ENCODE measurements around the gene TRIM37.
"Not testable (repeated sequence)": the region's sequence is repeated elsewhere in the genome, so short reads cannot be mapped to it uniquely, and the experiment has no call there.

TRIM37 gene, protein sequence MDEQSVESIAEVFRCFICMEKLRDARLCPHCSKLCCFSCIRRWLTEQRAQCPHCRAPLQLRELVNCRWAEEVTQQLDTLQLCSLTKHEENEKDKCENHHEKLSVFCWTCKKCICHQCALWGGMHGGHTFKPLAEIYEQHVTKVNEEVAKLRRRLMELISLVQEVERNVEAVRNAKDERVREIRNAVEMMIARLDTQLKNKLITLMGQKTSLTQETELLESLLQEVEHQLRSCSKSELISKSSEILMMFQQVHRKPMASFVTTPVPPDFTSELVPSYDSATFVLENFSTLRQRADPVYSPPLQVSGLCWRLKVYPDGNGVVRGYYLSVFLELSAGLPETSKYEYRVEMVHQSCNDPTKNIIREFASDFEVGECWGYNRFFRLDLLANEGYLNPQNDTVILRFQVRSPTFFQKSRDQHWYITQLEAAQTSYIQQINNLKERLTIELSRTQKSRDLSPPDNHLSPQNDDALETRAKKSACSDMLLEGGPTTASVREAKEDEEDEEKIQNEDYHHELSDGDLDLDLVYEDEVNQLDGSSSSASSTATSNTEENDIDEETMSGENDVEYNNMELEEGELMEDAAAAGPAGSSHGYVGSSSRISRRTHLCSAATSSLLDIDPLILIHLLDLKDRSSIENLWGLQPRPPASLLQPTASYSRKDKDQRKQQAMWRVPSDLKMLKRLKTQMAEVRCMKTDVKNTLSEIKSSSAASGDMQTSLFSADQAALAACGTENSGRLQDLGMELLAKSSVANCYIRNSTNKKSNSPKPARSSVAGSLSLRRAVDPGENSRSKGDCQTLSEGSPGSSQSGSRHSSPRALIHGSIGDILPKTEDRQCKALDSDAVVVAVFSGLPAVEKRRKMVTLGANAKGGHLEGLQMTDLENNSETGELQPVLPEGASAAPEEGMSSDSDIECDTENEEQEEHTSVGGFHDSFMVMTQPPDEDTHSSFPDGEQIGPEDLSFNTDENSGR

DNA sequence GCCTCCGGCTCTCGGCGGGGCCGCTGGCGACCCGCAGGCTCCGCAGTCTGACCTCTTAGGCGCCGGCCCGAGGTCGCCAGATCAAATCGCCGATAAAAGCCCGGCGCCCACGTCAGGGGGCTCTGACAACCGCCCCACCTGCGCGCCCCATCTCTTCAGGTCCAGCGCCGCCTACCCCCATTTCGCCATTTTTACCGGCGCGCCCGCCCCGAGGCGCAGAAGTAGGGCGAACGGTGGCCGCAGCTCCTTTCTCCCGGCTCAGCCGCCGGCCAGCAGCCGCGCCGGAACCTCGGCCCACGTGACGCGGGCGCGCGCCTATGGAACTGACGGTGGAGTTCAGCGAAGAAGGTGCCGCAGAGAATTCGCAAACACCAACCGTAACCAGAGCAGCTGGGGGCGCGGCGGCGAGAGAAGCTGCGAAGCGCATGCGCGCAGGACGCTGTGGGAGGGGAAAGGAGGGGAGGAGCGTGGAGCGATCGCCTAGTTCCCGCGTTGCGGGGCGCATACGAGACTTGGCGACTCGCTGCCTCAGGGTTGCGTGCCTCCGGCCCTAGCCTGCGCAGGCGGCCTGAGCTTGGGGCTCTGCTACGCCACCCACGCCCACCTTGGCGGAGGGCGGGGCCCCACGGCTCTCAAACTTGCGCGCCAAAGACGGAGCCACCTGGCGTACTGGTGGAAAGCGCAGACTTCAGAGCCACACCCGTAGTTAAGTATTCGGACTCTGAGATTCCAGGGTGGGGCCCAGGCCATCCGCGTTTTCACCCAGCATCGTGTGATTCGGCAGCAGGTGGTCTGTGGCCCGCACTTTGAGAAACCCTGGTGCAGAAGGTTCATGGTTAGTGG, at the start of gene TRIM37:
TRIM37 (minus strand) TSS at position 418 of the 843 bp plus-strand sequence. CDS start 419 bp downstream, outside the sequence.
- peak; percentile 96 to 98 for DNase-seq (ENCODE audit: low read depth in 2 of 2, low spot score in 1 of 2)

DNA sequence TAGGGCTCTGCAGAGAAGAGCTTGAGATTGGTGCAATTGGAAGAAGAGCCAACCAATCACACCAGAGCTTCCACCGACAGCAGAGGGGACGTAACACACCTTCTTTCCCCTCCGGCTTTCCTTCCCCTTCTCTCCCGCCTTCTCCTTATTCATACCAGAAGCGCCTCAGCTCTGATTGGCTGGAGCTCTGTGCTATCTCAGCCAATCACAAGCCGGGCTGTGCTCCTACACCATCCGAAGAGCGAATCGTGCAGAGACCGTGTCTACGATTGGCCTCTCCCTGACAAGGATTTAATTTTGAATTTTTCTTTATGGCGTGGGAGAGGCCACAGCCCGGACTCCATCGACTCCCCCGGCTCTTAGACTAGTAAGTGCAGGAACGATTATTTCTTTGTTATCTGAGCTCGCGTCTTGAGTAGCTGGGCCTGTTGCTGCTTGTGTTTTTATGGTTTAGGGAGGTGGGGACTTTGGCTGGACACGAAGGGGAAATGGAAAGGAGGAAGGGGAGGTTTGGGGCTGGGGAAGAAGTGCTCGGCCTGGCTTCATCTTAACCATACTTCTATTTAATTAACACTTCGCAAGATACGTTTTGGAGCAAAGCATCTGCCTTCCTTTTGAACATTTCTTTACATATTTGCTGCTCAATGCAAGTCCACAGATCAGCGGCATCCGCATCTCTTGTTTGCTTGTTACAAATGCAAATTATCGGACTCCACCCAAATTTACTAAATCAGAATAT, 48.9 kb upstream of the TRIM37 start, which contains the start of gene PRR11:
PRR11 (plus strand) TSS at position 308 of the 739 bp plus-strand sequence. CDS start 14,007 bp downstream, outside the sequence.
- DNase-seq (ENCODE audit: low read depth in 2 of 2, low spot score in 1 of 2), result peak; percentile 73 to 82

DNA sequence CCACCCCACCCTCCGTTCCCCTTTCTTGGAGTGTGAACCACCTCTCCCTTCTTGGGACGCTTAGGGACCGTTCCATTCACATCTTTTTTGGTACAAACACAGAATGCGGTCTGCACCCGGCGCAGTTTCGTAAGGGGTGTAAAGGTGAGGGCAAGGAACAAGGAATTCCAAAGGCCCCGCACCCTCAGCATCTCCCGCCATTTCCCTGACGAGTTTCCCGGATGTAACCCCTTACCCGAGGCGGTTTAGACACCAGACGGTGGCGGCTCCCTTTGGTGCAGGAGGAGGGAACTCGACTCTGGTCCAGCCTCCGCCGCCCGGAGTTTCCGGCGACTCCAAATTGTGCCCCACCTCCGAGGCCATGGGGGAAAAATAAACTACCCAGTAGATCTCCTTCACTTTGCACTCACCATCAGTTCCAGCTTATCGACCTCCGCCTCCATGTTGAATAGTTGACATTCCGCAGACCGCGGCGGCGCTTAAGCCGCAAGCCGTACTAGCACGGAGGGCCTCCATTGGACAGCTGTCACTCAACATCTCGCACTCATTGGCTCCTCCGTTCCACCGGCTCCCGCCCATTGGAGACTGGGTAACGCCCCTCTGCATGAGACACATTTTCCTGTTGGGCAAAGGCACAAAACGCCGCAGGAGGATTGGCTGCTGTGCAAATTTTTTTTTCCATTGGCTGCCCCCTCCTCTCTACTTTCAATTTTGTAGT, 48.2 kb upstream of the TRIM37 start, which contains the start of gene SKA2:
SKA2 (minus strand) TSS at position 466 of the 718 bp plus-strand sequence; CDS start at position 443, 23 bp downstream.
- peak; percentile 91 to 95 for DNase-seq (ENCODE audit: low read depth in 2 of 2, low spot score in 1 of 2)

DNA sequence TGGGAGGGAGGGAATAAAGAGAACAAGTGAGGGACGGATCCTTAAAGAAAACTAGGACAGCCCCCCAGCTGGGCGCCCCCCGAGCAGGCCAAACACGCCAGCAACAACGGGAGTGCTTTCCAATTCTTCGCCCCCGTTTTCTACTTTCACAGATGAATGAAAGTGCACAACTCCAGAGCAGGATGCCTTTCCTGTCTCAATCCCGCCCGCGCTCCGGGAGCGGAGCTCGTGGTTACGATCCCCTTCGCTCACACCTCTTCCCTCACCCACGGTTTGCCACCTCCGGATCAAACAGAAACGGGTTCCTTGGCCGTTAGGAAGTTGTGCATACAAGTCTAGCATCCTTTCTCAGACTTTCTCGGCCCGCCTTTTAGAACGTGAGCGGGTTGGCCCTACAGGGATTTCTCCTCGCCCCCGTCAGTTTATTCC, 47.6 kb upstream of the TRIM37 start:
- DNase-seq (ENCODE audit: low read depth in 2 of 2, low spot score in 1 of 2), result no peak

DNA sequence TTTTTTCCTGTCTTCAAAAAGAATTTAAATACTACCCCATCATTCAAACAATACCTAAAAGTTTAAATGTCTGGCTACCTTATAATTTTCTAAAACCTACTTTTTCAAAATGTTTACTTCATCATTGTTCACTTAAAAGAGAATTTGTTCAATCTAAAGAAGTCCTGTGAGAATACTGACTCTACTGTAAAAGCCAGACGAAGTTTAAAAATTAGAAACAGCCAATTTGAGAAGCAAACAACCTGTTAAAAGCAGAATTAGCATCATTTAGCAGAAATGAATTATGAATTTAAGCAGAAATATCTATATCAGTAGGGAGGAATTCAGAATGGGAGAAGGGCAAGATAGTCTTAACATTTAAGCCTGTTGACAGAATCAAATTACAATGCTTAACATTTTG, 46.2 kb upstream of the TRIM37 start:
- DNase-seq (ENCODE audit: low read depth in 2 of 2, low spot score in 1 of 2), result no peak

DNA sequence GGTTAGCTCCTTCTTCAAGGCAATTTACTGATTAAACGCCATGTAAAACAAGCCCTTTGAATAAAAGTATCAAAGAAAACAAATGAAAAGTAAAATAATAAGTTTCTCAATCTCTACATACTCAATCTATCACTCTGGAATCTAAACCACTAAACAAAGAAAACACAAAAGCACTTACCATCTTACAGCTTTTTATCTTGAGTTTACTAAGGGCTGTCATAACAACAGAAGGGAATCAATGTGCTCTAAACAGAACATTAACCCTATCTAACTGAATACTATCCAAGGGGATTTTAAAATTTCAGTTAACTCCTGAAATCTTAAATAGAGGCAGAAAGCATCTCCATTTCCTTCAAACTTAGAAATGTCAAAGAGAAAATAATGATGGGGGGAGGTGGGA, 44.9 kb upstream of the TRIM37 start:
- DNase-seq (ENCODE audit: low read depth in 2 of 2, low spot score in 1 of 2), result no peak

DNA sequence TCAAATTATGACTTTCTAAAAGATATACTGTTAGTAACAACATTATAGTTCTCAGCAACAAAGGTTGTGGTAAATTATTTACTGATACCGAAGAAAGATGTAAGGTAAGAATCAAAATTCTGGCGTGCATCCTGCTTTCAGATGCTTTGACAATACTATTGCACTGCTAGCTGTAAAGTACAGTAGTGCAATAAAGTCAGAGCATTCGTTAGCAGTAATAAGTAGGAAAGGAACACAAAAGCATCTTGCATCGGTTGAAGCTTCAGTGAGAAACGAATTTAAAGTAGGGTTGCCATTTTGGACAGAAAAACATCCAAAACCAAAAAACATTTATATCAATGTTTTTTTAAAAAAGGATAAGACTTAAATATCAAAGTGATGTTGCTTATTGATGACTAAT, 44.3 kb upstream of the TRIM37 start:
- DNase-seq (ENCODE audit: low read depth in 2 of 2, low spot score in 1 of 2), result no peak

DNA sequence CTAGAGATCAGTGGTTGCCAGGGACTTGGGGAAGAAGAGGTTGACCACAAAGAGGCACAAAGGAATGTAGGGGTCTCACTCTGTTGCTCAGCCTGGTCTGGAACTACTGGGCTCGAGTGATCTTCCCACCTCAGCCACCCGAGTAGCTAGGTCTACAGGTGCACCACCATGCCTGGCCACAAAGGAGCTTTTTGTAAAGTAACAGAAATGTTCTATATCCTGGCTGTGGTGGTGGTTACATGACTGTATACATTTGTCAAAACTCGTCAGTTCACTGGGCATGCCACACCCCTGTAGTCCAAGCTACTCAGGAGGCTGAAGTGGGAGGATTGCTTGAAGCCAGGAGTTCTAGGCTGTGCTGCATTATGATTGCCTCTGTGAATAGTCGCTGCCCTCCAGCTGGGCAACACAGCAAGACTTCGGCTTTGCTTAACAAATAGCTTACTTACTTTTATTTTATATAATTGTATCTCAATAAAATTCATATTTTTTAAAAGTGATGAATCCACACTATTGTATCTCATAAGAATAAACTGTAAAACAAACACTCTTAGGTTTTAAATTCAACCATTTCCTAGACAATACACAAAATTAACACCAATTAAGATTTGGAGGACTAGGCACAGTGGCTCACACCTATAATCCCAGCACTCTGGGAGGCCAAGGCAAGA, 43.3 kb upstream of the TRIM37 start:
- no peak for DNase-seq (ENCODE audit: low read depth in 2 of 2, low spot score in 1 of 2)

DNA sequence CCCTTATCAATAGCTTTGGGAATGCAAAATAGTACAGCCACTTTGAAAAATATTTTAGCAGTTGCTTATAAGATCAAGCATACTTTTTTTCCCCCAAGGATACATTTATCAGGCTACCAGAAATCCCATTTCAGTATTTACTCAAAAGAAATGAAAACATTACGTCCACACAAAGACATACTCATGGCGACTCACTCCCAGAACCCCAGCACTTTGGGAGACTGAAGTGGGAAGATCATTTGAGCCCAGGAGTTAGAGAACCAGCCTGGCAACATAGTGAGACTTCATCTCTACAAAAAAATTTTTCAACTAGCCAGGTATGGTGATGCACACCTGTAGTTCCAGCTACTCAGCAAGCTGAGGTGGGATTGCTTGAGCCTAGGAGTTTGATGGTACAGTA, 42.4 kb upstream of the TRIM37 start:
- DNase-seq (ENCODE audit: low read depth in 2 of 2, low spot score in 1 of 2), result no peak

DNA sequence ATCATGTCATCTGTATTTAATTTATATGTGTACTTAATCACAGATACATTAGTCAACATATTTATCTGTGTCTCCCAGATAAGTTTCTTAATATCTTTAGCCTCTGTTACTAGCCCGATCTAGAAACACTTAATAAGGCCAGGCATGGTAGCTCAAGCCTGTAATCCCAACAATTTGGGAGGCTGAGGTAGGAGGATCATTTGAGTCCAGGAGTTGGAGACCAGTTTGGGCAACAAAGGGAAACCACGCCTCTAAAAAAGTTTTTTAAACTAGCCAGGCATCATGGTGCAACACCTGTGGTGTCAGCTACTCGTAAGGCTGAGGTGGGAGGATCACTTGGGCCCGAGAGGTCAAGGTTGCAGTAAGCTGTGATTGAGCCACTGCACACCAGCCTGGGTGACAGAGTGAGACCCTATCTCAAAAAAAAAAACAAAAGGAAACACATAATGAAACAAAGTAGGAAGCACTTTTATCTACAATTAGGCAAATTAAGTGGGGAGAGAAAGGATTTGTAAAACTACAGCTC, 39.0 kb upstream of the TRIM37 start:
- no peak for DNase-seq (ENCODE audit: low read depth in 2 of 2, low spot score in 1 of 2)

DNA sequence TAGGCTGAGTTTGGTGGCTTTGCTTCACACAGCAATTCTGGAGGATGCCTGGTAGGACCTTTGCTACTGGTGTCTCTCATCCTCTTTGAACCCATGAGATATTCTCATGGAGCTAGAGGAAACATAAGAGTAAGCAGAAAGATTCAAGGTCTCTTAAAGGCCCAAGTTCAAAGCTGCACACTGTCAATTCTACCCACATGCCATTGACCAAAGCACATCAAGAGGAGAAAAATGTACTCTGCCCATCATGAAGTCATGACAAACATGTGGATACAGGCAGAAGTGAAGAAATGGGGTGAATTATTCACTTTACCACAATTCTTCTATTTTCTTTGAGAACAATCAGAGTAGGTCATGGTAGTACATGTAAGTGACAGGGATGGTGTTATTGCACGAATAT, 35.2 kb upstream of the TRIM37 start:
- DNase-seq (ENCODE audit: low read depth in 2 of 2, low spot score in 1 of 2), result no peak

DNA sequence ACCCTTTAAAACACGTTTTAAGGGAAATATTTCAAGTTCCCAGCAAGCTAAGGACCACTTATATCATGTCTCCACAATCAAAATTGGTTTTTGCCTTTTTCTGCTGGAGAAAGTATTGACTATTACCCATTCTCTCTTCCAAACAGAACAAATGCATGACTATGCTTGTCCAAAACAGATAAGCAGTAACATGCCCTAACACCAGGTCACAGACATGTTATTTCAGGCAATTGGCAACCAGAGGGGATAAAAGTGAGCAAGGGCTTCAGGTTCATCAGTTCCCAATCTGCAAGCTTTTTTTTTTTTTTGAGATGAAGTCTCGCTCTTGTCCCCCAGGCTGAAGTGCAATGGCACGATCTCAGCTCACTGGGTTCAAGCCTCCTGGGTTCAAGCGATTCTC, 33.3 kb upstream of the TRIM37 start:
- DNase-seq (ENCODE audit: low read depth in 2 of 2, low spot score in 1 of 2), result no peak

DNA sequence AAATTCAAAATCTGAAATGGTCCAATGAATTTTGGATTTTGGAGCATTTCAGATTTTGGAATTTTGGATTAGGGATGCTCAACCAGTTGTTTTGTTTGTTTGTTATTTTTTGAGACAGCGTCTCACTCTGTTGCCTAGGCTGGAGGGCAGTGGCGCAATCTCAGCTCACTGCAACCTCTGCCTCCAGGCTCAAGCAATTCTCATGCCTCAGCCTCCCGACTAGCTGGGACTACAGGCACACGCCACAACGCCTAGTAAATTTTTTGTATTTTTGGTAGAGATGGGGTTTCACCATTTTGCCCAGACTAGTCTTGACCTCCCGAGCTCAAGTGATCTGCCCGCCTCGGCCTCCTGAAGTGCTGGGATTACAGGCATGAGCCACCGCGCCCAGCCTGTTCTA, 31.7 kb upstream of the TRIM37 start:
- DNase-seq (ENCODE audit: low read depth in 2 of 2, low spot score in 1 of 2), result not testable (repeated sequence)

DNA sequence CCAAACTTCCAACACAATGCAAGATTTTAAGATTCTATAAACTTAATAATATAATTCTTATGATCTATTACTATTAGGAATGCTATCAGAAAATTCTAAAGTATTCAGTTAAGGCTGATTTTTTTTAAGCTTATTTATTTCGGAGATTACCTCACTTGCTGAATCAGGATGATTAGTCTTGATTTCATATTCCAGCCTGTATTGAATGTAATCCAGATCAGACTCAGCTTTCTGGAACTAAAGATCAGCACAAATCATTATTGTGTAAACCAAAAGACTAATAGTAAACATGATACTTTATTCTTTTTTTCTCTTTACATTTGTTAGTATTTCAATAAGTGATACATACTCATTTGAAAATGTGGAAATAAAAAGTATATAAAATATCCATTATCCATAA, 24.5 kb upstream of the TRIM37 start:
- no peak for DNase-seq (ENCODE audit: low read depth in 2 of 2, low spot score in 1 of 2)

DNA sequence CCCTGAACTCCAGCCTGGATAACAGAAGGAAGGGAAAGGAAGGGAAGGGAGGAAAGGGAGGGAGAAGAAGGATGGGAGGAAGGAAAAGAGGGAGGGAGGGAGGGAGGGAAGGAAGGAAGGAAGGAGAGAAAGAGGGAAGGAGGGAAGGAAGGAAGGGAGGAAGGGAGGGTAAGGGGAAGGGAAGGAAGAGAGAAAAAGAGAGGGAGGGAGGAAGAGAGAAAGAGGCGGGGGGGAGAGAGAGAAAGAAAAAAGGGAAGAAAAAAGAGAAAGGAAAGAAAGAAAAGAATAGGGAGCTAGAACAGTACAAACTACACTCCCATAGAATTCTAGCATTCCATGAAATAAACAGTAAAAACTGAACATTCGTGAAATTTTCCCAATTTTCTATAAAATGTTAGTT, 23.1 kb upstream of the TRIM37 start:
- DNase-seq (ENCODE audit: low read depth in 2 of 2, low spot score in 1 of 2), result no peak

DNA sequence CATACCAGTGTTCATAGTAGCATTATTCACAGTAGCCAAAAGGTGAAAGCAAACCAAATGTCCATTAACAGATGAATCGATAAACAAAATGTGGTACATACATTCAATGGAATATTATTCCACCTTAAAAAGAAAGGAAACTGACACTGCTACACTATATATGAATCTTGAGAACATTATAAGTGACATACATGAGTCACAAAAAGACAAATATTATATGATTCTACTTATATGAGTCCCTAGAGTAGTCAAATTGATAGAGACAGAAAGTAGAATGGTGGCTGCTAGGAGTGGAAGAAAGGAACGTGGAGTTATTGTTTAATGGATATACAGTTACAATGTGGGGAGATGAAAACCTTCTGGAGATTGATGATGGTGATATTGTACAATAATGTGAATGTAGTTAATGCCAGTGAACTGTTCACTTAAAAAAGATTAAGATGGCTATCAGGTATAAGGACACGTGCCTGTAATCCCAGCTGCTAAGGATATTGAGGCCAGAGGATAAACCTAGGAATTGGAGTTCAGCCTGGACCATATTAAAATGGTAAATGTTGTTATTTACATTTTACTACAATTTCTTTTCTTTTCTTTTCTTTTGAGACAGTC, 20.2 kb upstream of the TRIM37 start:
- no peak for DNase-seq (ENCODE audit: low read depth in 2 of 2, low spot score in 1 of 2)

DNA sequence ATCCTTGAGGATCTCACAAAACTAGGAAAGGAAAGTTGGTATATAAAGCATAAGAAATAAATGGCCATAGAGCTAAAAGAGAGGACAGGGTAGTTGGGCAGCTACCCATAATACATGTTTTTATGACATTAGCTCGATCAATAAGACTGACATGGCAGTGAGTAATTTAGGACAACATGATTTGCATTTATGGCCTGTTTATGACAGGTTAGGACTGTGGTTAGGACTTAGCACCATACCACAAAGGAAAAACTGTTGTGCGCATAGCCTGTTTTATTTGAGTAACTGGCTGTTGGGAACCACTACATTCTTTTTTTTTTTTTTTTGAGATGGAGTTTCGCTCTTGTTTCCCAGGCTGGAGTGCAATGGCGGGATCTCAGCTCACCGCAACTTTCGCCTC, 18.0 kb upstream of the TRIM37 start:
- no peak for DNase-seq (ENCODE audit: low read depth in 2 of 2, low spot score in 1 of 2)

DNA sequence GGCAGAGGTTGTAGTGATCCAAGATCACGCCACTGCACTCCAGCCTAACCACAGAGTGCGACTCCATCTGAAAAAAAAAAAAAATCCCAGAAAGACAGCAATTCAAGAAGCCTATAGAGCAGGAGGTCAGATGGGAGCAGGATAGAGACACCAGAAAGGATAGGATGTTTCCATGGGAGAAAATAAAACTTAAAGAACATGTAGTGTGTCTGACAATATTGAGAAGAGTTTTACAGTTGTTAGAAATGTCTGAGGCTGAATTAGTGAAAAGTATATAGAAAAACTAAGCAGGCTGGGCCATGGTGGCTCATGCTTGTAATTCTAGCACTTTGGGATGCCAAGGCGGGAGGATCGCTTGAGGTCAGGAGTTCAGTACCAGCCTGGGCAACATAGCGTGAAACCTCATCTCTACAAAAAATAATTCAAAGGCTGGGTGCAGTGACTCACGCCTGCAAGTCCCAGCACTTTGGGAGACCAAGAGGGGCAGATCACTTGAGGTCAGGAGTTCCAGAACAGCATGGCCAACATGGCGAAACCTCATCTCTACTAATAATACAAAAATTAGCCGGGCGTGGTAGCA, 15.3 kb upstream of the TRIM37 start:
- DNase-seq (ENCODE audit: low read depth in 2 of 2, low spot score in 1 of 2), result no peak
